Measurements from ENCODE around the gene MDFIC.

The MDFIC gene

DNA sequence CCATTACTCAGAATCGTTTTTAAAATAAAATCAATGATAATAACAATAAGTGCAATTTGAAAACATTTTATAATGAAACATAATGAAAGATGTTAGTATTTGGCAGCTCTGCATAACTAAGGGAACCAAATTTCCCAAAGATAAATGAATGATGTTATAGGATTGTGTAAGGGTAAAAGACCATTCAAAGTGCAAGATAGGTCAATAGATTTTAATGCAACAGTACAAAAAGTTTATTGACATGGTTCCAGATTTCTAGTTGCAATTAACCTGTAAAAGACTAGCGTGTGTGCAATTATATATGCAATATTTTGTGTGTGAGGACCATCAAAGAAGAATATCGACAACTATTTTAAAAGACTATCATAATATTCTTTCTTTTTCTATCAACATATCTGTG lies 122.3 kb downstream of the MDFIC start:
- no peak for DNase-seq

DNA sequence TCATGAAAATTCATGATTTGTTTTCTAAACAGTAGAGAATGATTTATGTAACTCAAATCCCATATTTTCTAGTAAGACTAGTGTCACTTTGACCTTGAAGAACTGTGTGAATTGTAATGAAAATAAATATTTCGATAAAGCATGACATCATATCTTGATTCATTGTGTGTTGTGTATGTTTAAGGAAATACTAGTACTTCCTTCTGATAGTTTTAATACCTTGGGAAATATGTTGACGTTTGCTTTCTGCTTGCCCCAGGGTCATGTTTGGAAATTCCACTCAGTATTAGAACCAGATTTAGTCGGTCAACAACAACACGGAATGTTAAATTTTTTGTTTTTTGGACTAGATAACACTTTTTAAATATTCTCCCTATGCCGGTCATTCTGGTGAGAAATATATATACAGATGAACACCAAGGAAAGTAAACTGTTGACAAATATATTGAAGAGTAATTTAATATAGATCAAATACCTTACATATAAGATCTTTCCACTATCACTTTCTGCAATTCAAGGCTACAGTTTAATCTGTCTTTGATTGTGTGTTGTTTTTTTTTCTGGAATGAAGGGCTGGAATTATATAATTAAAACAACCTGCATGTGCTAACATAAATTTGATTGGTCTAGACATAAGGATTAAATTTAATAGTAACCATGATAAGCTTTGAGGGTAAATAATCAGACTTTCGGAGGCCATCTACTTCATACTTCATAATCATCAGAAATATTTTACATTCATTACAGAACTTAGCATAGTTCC lies 126.2 kb downstream of the MDFIC start:
- DNase-seq: no peak

DNA sequence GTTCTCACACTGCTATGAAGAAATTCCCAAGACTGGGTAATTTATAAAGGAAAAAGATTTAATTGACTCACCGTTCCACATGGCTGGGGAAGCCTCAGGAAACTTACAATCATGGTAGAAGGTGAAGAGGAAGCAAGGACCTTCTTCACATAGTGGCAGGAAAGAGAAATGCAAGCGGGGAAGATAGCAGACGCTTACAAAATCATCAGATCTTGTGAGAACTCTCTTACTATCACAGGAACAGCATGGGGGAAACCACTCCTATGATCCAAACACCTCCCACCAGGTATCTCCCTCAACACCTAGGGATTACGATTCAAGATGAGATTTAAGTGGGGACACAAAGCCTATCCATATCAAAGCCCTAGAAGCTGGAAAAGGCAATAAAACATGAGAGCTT lies 130.8 kb downstream of the MDFIC start:
- DNase-seq: no peak

DNA sequence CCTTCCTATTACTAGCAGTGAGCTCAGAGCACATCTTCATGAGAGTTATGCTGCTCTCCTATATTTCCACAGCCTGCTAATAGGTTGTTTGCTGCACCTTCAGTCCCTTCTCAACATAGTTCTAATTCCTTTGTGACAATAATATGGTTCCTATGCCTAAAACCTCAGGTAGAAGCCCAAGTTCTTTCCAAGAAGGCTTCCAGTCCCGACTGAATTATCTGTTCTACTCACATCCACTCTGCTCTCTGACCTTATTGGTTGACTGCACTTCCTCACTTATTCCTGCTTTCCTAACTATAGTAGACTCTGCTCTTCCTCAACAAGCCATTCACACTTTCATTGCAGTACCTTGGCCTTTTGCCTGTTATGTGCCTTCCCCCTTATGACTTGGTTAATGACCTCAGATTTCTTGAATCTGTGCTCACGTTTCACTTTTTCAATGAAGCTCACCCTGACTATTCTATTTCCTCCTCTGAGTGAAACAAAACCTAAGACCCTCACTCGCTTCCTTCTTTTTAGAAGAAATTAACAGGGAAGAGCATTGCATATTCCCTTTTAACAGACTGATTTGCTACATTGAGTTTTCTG lies 132.7 kb downstream of the MDFIC start:
- DNase-seq: no peak

DNA sequence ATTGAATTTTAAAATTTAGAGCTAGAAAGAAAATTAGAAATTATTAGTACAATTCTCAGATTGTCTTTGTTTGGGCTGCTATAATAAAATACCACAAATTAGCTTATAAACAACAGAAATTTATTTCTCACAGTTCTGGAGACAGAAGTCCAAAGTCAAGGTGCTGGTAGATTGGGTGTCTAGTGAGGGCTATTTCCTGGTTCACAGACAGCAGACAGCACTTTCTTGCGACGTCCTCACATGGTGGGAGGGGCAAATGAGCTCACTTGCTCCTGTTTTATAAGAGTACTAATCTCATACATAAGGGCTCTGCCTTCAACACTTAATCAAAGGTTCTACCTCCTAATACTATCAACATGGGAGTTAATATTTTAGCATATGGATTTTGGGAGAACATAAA lies 134.1 kb downstream of the MDFIC start:
- DNase-seq: no peak

DNA sequence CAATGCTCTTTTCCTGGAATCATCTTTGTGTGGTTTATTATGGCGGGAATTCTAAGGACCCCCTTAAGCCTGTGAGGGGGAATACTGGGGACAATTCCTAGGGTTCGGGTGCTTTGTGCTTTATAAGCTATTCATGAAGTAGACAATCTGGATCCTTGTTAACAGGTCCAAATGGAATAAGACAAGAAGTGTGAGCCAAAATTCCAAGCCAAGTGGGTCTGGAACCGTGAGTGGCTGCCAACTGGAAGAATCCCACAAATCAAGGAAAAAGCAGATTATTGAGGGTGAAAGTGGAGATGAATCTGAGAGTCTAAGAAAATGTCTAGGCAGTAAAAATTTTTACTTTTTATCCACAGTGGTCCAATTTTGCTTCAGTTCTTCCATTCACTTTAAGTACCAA lies 136.8 kb downstream of the MDFIC start:
- no peak for DNase-seq

DNA sequence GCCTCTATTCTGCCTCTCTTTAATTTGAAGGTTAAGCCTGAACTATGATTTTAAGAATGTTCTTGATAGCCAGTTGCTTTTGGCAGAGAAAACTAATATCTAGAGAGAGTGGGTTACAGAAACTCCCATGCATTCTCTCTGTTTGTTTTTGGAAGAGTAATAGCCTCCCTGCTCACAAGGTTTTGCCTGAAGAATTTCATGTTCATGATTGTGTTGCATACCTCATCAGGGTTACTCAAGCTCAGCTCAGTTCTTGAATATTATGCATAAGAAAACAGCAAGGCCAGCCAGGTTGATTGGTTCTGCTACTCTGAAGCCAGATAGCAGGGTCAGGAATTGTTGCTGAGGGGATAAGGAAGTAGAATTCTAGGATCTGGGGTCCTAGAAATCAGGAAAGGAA lies 137.4 kb downstream of the MDFIC start:
- DNase-seq: no peak

DNA sequence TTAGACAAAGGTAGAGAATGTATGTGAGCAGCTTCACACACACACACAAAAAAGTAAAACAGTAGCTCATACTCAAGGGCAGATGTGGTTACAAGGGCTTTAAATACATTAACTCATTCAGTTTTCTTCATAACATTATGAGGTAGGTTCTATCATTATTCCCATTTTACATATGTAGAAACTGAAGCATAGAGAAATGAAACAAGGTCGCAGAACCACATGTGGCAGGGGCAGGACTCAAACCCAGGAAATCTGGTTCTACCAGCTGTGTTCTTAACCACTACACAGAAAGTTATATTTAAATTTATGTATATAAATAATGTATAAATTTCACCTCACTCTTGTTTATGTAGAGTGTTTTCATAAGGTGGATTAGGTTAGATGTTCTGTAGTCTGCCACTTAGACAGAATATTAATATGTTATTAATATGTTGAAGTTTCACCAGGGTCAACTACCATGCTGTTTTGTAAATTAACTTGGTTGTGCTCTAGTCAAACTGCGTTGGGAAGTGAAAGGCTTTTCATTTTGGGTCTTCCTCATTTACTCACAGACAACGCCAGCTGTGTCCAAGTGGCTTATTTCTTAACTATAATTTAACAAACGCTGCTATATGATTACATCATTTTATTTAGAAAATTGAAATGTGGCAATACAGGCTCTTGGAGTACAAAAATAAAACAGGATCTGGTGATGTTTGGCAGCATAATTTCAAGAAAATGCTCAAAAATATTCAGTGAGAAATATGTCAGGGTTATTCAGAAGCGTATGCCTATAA lies 138.4 kb downstream of the MDFIC start:
- DNase-seq: no peak

DNA sequence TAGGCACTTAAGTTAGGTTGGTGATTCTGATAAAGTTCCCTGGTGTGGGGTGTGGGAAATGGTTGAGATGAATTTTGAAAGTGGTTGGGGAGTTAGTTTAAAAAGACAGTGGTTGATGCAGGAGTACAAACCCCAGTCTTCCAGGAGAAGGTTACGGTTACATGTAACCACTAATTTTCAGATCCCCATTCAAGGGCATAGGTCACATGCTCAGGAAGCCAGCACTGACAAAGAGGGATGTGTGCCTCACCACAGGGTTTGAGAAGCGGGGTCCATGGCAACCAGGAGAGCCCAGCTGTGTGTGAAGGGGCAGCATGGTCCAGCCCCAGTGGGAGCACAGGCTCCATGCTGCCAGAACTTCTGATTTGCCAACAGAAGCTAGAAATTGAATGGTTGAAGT lies 144.2 kb downstream of the MDFIC start:
- no peak for DNase-seq

DNA sequence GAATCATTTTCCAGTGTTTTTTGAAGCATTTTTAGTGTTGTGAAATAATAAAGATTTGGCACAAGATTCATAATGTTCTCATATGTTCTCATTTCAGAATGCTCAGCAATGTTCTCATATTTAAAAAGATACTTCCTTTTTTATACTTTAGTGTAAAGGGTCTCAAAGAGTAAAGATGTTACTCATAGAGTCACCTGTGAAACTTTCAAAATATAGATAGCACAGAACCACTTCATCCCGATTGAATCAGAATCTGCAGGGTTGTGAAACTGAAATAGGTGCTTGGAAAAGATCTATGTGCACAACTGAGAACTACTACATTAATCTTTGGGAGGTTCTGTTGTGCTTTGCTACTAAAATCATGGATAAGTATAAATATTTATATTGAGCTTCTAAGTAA lies 144.7 kb downstream of the MDFIC start:
- no peak for DNase-seq

DNA sequence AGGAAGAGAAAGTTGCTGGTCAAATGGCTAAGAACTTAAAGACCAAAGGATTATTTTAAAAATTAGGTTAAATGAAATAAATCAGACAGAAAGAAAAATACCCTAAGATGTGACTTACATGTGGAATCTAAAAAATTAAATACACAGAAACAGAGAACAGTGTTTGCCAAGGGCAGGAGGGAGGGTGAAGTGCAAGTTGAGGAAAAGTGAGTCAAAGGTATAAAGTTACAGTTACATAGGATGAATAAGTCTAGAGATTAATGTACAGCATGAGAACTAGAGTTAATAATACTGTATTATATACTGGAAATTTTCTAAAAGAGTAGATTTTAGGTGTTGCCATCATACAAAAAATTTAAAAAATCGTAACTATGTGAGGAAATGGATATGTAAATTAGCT lies 146.3 kb downstream of the MDFIC start:
- no peak for DNase-seq
